H1 (cell line): ENCODE measurements around the gene ANKS1B. TPM values are rescaled to one million over a fixed set of nuclear protein-coding genes. Genes with fewer than 3 reads are reported as not detected.

Experiments
- CTCF ChIA-PET: fragments of 300-600 bp; sonication (Branson Sonifier 250); formaldehyde crosslinking; loops from one replicate; lab custom pipeline; 2021; ENCODE audit not compliant: partially characterized antibody; lab: Charles Lee
- POLR2A ChIA-PET: fragments of 300-600 bp; sonication (Branson Sonifier 250); formaldehyde crosslinking; loops from one replicate; lab custom pipeline; 2021; ENCODE audit warnings: inconsistent platforms; ENCODE audit not compliant: partially characterized antibody; lab: Charles Lee
- DNase-seq, 2 experiments: peaks; one replicate each; pipeline versions ENCODE4 v3.0.0 to v3.0.0-alpha.2; 2010 to 2022; ENCODE audit warnings: low spot score in 2 of 2, low read depth in 1 of 2, mixed read lengths in 1 of 2
- FAIRE-seq: peaks from 2 replicates; lab custom pipeline; 2011; peaks lifted over from hg19 to GRCh38; lab: Jason Lieb, UNC
- H2AFZ ChIP-seq: 2 replicates; pipeline ENCODE4 v1.8.1; 2012; ENCODE audit warnings: low read length, inconsistent platforms
- H2AK5ac ChIP-seq: 2 replicates; pipeline ENCODE4 v1.6.1; 2013; ENCODE audit warnings: low read depth, low read length
- H2BK120ac ChIP-seq: replicated peaks from 2 replicates; pipeline ENCODE3; 2013; ENCODE audit warnings: low read depth, low read length, inconsistent platforms
- H2BK12ac ChIP-seq: 2 replicates; pipeline ENCODE4 v1.6.1; 2013; ENCODE audit warnings: low read depth, low read length
- H2BK15ac ChIP-seq: 2 replicates; pipeline ENCODE4 v1.6.1; 2013; ENCODE audit warnings: low read length
- H2BK20ac ChIP-seq: 2 replicates; pipeline ENCODE4 v1.6.1; 2013; ENCODE audit warnings: low read length
- H2BK5ac ChIP-seq: 2 replicates; pipeline ENCODE4 v1.6.1; 2013; ENCODE audit warnings: low read depth, low read length
- H3K14ac ChIP-seq: 2 replicates; pipeline ENCODE4 v1.6.1; 2013; ENCODE audit warnings: inconsistent platforms; ENCODE audit not compliant: insufficient read length
- H3K18ac ChIP-seq: 2 replicates; pipeline ENCODE4 v1.6.1; 2013; ENCODE audit warnings: low read length; ENCODE audit errors: extremely low read depth
- H3K23ac ChIP-seq: 2 replicates; pipeline ENCODE4 v1.6.1; 2013; ENCODE audit warnings: inconsistent platforms; ENCODE audit not compliant: insufficient read length
- H3K23me2 ChIP-seq: 2 replicates; pipeline ENCODE4 v1.6.1; 2013; ENCODE audit warnings: low read depth, low read length
- H3K27ac ChIP-seq: 2 replicates; pipeline ENCODE4 v1.6.1; 2011; ENCODE audit warnings: low read depth, low read length, inconsistent platforms
- H3K27me3 ChIP-seq, 4 experiments: replicated peaks in 1 of 4; 1 replicate in 1 of 4; 2 replicates in 3 of 4; pipeline versions ENCODE4 v1.6.1 to v1.8.1; 2011 to 2013; ENCODE audit warnings: low read length in 3 of 4, mild to moderate bottlenecking in 3 of 4, inconsistent platforms in 2 of 4, mixed read lengths in 2 of 4, moderate library complexity in 1 of 4; ENCODE audit not compliant: control insufficient read depth in 3 of 4, insufficient read depth in 3 of 4; ENCODE audit errors: extremely low read depth in 1 of 4
- H3K36me3 ChIP-seq, 4 experiments: 2 replicates each; pipeline versions ENCODE4 v1.6.1 to v1.8.1; 2011 to 2013; ENCODE audit warnings: mild to moderate bottlenecking in 4 of 4, low read length in 3 of 4, moderate library complexity in 2 of 4, control low read depth in 1 of 4, inconsistent platforms in 1 of 4; ENCODE audit not compliant: insufficient read depth in 4 of 4, control insufficient read depth in 2 of 4
- H3K4ac ChIP-seq: replicated peaks from 2 replicates; pipeline ENCODE3; 2013; ENCODE audit warnings: low read length, low read depth, mixed read lengths, inconsistent platforms; ENCODE audit not compliant: insufficient read length
- H3K4me1 ChIP-seq, 4 experiments: replicated peaks in 1 of 4; 1 replicate in 1 of 4; 2 replicates in 3 of 4; pipeline versions ENCODE4 v1.6.1 to v1.8.1; 2011 to 2013; ENCODE audit warnings: low read length in 3 of 4, inconsistent platforms in 2 of 4, mixed read lengths in 1 of 4; ENCODE audit not compliant: insufficient read depth in 4 of 4, control insufficient read depth in 3 of 4
- H3K4me2 ChIP-seq, 2 experiments: 2 replicates each; pipeline versions ENCODE4 v1.6.1 to v1.8.1; 2011 to 2013; ENCODE audit warnings: low read depth in 2 of 2, low read length in 2 of 2, control low read depth in 1 of 2, inconsistent platforms in 1 of 2, mild to moderate bottlenecking in 1 of 2; ENCODE audit not compliant: insufficient read depth in 1 of 2
- H3K4me3 ChIP-seq, 4 experiments: fragments of 200-600, 300-600 bp in 1 of 4; sonication (generic), shearing (Covaris generic), sonication (Bioruptor Twin) in 1 of 4; 2 replicates each; pipeline versions ENCODE4 v1.5.1 to v1.8.1; 2011 to 2016; ENCODE audit warnings: low read length in 4 of 4, low read depth in 3 of 4, control low read depth in 2 of 4, inconsistent platforms in 2 of 4, mild to moderate bottlenecking in 2 of 4, mixed read lengths in 1 of 4, moderate library complexity in 1 of 4; ENCODE audit not compliant: insufficient read depth in 2 of 4; ENCODE audit errors: extremely low read depth in 1 of 4
- H3K56ac ChIP-seq: replicated peaks from 2 replicates; pipeline ENCODE3; 2013; ENCODE audit warnings: low read depth, mild to moderate bottlenecking, mixed read lengths, low read length, inconsistent platforms; ENCODE audit not compliant: insufficient read length
- H3K79me1 ChIP-seq: 2 replicates; pipeline ENCODE4 v1.6.1; 2013; ENCODE audit warnings: low read depth, low read length, control low read depth
- H3K79me2 ChIP-seq, 2 experiments: 2 replicates each; pipeline versions ENCODE4 v1.6.1 to v1.8.1; 2012 to 2013; ENCODE audit warnings: low read length in 2 of 2, mild to moderate bottlenecking in 2 of 2, inconsistent platforms in 1 of 2; ENCODE audit not compliant: insufficient read depth in 2 of 2, control insufficient read depth in 1 of 2
- H3K9ac ChIP-seq, 4 experiments: replicated peaks in 1 of 4; 1 replicate in 1 of 4; 2 replicates in 3 of 4; pipeline versions ENCODE4 v1.6.1 to v1.8.1; 2011 to 2013; ENCODE audit warnings: low read depth in 3 of 4, low read length in 3 of 4, control low read depth in 2 of 4, mild to moderate bottlenecking in 2 of 4, moderate library complexity in 2 of 4, inconsistent platforms in 1 of 4; ENCODE audit errors: extremely low read depth in 1 of 4
- H3K9me3 ChIP-seq, 2 experiments: 2 replicates each; pipeline versions ENCODE4 v1.6.1 to v1.8.1; 2012 to 2013; ENCODE audit warnings: mild to moderate bottlenecking in 2 of 2, moderate library complexity in 2 of 2, control low read depth in 1 of 2, inconsistent platforms in 1 of 2, low read depth in 1 of 2, low read length in 1 of 2, mixed read lengths in 1 of 2; ENCODE audit not compliant: insufficient read depth in 2 of 2
- H4K20me1 ChIP-seq, 2 experiments: replicated peaks in 1 of 2; 2 replicates each; pipeline versions ENCODE3 to v1.8.1; 2011 to 2013; ENCODE audit warnings: inconsistent platforms in 2 of 2, low read length in 2 of 2, mild to moderate bottlenecking in 1 of 2; ENCODE audit not compliant: insufficient read depth in 2 of 2, control insufficient read depth in 1 of 2
- H4K5ac ChIP-seq: 2 replicates; pipeline ENCODE4 v1.6.1; 2013; ENCODE audit warnings: low read length, low read depth, mixed read lengths, inconsistent platforms; ENCODE audit not compliant: insufficient read length
- H4K8ac ChIP-seq: 2 replicates; pipeline ENCODE4 v1.8.0; 2013; ENCODE audit warnings: mild to moderate bottlenecking, moderate library complexity, low read length, inconsistent platforms; ENCODE audit not compliant: insufficient read depth; ENCODE audit errors: extremely low read depth
- H4K91ac ChIP-seq: replicated peaks from 2 replicates; pipeline ENCODE3; 2013; ENCODE audit warnings: low read length, mixed read lengths, inconsistent platforms; ENCODE audit not compliant: insufficient read length
- CHD1 ChIP-seq: IDR thresholded peaks from 2 replicates; pipeline ENCODE4 v1.6.1; 2012; ENCODE audit warnings: low read depth, low read length, improper control_type of control experiment
- CREB1 ChIP-seq: IDR thresholded peaks from 2 replicates; pipeline ENCODE4 v1.6.1; 2012; ENCODE audit warnings: inconsistent platforms
- EGR1 ChIP-seq: IDR thresholded peaks from 2 replicates; pipeline ENCODE4 v1.6.1; 2011; ENCODE audit warnings: low read depth, low read length, borderline replicate concordance
- EZH2 ChIP-seq: fragments of 200-600 bp; sonication (generic); IDR thresholded peaks from 2 replicates; pipeline ENCODE4 v1.7.1; 2012; ENCODE audit warnings: low read depth, mild to moderate bottlenecking, moderate library complexity, low read length, inconsistent platforms; ENCODE audit not compliant: severe bottlenecking
- GTF2F1 ChIP-seq: IDR thresholded peaks from 2 replicates; pipeline ENCODE4 v1.6.1; 2012; ENCODE audit warnings: low read depth, low read length, improper control_type of control experiment, borderline replicate concordance
- HDAC2 ChIP-seq, 2 experiments: fragments of 300-600 bp in 1 of 2; sonication (generic) in 1 of 2; IDR thresholded peaks; 2 replicates each; pipeline ENCODE4 v1.6.1; 2011 to 2012; ENCODE audit warnings: low read depth in 2 of 2, low read length in 2 of 2, mild to moderate bottlenecking in 2 of 2, moderate library complexity in 2 of 2, borderline replicate concordance in 1 of 2, inconsistent platforms in 1 of 2
- KDM1A ChIP-seq: fragments of 200-600, 300-600 bp; sonication (generic); IDR thresholded peaks from 2 replicates; pipeline ENCODE4 v1.7.1; 2016; ENCODE audit warnings: mild to moderate bottlenecking, low read length, borderline replicate concordance
- KDM4A ChIP-seq: IDR thresholded peaks from one replicate; pipeline ENCODE4 v1.7.1; 2012; ENCODE audit warnings: low read depth, mild to moderate bottlenecking, moderate library complexity, low read length, inconsistent platforms; ENCODE audit not compliant: severe bottlenecking
- NRF1 ChIP-seq: IDR thresholded peaks from 2 replicates; pipeline ENCODE4 v1.6.1; 2011; ENCODE audit warnings: mild to moderate bottlenecking, low read depth, low read length, improper control_type of control experiment
- POLR2A ChIP-seq, 2 experiments: IDR thresholded peaks; 1 replicate in 1 of 2; 2 replicates in 1 of 2; pipeline ENCODE4 v1.6.1; 2011; ENCODE audit warnings: low read depth in 2 of 2, low read length in 2 of 2, mild to moderate bottlenecking in 2 of 2; ENCODE audit errors: control extremely low read depth in 1 of 2
- RFX5 ChIP-seq: IDR thresholded peaks from 2 replicates; pipeline ENCODE4 v1.6.1; 2011; ENCODE audit warnings: low read depth, low read length, improper control_type of control experiment, borderline replicate concordance
- SP2 ChIP-seq: IDR thresholded peaks from 2 replicates; pipeline ENCODE4 v1.6.1; 2012; ENCODE audit warnings: mild to moderate bottlenecking, low read length, inconsistent platforms
- SRF ChIP-seq: IDR thresholded peaks from 2 replicates; pipeline ENCODE4 v1.6.1; 2011; ENCODE audit warnings: mild to moderate bottlenecking, low read depth, low read length, moderate library complexity
- WGBS, 2 experiments: shearing (Covaris generic) in 1 of 2; methylation state at CpG; one replicate each; pipeline versions ENCODE4 v1.1.6 to v1.1.7; 2013 to 2015; ENCODE audit warnings: low lambda C conversion rate in 2 of 2, mixed read lengths in 2 of 2, inconsistent platforms in 1 of 2, low coverage in 1 of 2, missing lambda C conversion rate in 1 of 2; ENCODE audit not compliant: insufficient replicate concordance in 2 of 2, insufficient coverage in 1 of 2, insufficient read length in 1 of 2; ENCODE audit errors: extremely low coverage in 1 of 2, missing lambda C conversion rate in 1 of 2; 5-methylcytosine and 5-hydroxymethylcytosine counted together
- polyA plus RNA-seq, 7 experiments: library from polyadenylated mRNA; depleted of rRNA in 3 of 7; stranded (reverse) in 5 of 7; unstranded in 2 of 7; fragments of >200 nt in 5 of 7; fragments of 200-250 nt in 2 of 7; gene quantifications; 1 replicate in 5 of 7; 2 replicates in 1 of 7; 4 replicates in 1 of 7; pipeline versions ENCODE4 v1.2.1 to v1.2.3, GENCODE V29; 2011 to 2013; ENCODE audit warnings: missing spikeins in 2 of 7, mixed read lengths in 2 of 7
- total RNA-seq: library from RNA; stranded (reverse); fragmentation: NEBNext Ultra II Directional; extraction: Animal tissue kit (Norgen Biotek cat#: 25700); gene quantifications from 2 replicates; pipeline ENCODE4 v1.2.1, GENCODE V29; 2021
- TF ChIP-seq, protein P1 (sequence below): IDR thresholded peaks from 2 replicates; pipeline ENCODE4 v1.6.1; 2011; ENCODE audit warnings: low read depth, mild to moderate bottlenecking, low read length; ENCODE audit not compliant: insufficient read depth

Gene ANKS1B
- total and polyA plus RNA-seq, 2 of the 8 experiments (the other 6 are each of a cell fraction or from before 2014, with no cell fraction given): 2.7 to 6.1 TPM

DNA sequence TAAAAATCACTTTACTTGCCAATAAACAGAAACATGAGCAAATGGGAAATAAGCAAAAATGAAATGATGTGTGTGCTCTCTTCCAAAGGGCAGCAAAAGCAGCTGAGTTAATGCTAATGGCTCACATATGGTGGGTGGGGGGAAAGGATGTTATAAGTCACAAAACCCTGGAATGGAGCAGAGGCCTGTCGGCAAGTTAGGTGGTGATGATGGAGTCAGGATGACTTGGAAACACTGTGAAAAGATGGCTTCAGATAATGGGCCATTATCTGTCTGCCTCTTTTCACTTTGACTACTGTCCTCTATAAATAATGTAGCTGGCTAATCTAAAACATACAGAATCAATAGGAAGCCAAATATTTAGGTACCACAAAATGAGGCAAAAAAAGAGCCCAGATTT, 1111.0 kb downstream of the ANKS1B start:
- H3K9ac ChIP-seq: no peak overlapping the region; a peak in 1 of 7 replicates
- no peak overlapping the region for H3K27ac ChIP-seq
- H2BK5ac ChIP-seq: no peak overlapping the region
- H3K36me3 ChIP-seq: no peaks in the 10 kb centered on the region
- no peaks in the 10 kb centered on the region for H3K9me3 ChIP-seq
- H3K4me2 ChIP-seq: no peak overlapping the region
- H3K4me3 ChIP-seq: no peak overlapping the region
- H4K5ac ChIP-seq: no peak overlapping the region
- H3K23ac ChIP-seq: no peak overlapping the region
- no peak overlapping the region for H2AFZ ChIP-seq
- no peaks in the 10 kb centered on the region for H3K79me2 ChIP-seq
- H4K20me1 ChIP-seq: no peaks in the 10 kb centered on the region
- H4K8ac ChIP-seq: no peak overlapping the region
- no peak overlapping the region for H2BK120ac ChIP-seq
- H4K91ac ChIP-seq: no peak overlapping the region
- H3K23me2 ChIP-seq: no peaks in the 10 kb centered on the region; the same call in 1 of the 2 replicates
- H2BK20ac ChIP-seq: no peak overlapping the region
- POLR2A ChIA-PET: no interaction called here
- H3K18ac ChIP-seq: no peak overlapping the region
- no peak overlapping the region for H3K56ac ChIP-seq
- no peak overlapping the region for H3K14ac ChIP-seq
- TF ChIP-seq GTF2F1 (no peak), CREB1 (no peak), KDM1A (no peak), RFX5 (no peak), HDAC2 (IDR thresholded peaks at IDR 0.05; ENCODE audit: borderline replicate concordance in 1 of 2, low read depth in 2 of 2, low read length in 2 of 2) (no peak), SRF (no peak), SP2 (no peak), EZH2 (no peak), CHD1 (no peak), EGR1 (no peak), NRF1 (no peak), KDM4A (no peak), POLR2A (IDR thresholded peaks at IDR 0.05; ENCODE audit: control extremely low read depth in 1 of 2, low read depth in 2 of 2, low read length in 2 of 2) (no peak)
- TF ChIP-seq, protein P1, sequence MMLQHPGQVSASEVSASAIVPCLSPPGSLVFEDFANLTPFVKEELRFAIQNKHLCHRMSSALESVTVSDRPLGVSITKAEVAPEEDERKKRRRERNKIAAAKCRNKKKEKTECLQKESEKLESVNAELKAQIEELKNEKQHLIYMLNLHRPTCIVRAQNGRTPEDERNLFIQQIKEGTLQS: no peak
- H2BK15ac ChIP-seq: no peak overlapping the region
- CTCF ChIA-PET: interaction anchor here (0.6 kb wide), 1 partner anchor 10 kb away, joined by 3 read pairs; no protein-coding TSS in a partner anchor
- FAIRE-seq: no peak
- no peak overlapping the region for H3K4ac ChIP-seq
- H3K79me1 ChIP-seq: no peaks in the 10 kb centered on the region
- no peaks in the 10 kb centered on the region for H3K27me3 ChIP-seq
- H2BK12ac ChIP-seq: no peak overlapping the region
- H3K4me1 ChIP-seq: peaks cover 0 to 5% (median 4%) of the 10 kb centered on the region in 4 experiments; a peak in 3 of 7 replicates
- no peak overlapping the region for H2AK5ac ChIP-seq
- no peak for DNase-seq
- WGBS, 2 experiments: 88% methylated on average over 1 of the region's 1 CpG; no CpG with 5 or more reads in 1 of the 2 experiments
